Measurements from ENCODE around the gene RCE1.

Gene RCE1

GRCh38 chr11:66854231-66854661 lies 11.0 kb downstream of the RCE1 start:
- Histone ChIP-seq H3K27ac (no peak overlapping the region), H3K4me3 (no peak overlapping the region)
- DNase-seq (ENCODE audit: low spot score), result no peak
- TF ChIP-seq, protein P1, sequence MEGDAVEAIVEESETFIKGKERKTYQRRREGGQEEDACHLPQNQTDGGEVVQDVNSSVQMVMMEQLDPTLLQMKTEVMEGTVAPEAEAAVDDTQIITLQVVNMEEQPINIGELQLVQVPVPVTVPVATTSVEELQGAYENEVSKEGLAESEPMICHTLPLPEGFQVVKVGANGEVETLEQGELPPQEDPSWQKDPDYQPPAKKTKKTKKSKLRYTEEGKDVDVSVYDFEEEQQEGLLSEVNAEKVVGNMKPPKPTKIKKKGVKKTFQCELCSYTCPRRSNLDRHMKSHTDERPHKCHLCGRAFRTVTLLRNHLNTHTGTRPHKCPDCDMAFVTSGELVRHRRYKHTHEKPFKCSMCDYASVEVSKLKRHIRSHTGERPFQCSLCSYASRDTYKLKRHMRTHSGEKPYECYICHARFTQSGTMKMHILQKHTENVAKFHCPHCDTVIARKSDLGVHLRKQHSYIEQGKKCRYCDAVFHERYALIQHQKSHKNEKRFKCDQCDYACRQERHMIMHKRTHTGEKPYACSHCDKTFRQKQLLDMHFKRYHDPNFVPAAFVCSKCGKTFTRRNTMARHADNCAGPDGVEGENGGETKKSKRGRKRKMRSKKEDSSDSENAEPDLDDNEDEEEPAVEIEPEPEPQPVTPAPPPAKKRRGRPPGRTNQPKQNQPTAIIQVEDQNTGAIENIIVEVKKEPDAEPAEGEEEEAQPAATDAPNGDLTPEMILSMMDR (IDR thresholded peaks at IDR 0.05), result no peak

DNA sequence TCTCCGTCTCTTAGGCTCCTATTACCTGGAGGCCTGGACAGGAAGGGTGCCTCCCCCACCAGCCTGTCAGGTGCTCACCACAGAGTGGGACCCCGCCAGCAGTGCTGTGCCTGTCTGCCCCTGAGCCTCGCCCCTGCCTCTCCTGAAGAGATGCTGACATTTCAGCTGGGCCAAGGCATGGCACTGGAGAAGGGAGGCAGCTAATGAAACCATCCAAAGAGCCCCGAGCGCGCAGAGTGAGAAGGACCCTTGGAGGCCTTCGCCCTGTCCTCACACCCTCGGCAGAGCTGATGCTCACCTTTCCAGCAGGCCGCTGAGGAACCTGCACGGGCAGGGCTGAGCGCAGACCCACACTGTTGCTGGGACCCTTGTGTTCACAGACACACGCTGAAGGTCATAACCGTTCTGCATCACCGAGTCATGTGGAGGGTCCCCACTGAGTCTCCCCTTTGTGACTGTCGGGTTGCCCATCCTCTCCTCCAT lies 11.5 kb downstream of the RCE1 start:
- Histone ChIP-seq H3K27ac (no peak overlapping the region), H3K4me3 (no peak overlapping the region)
- no peak for DNase-seq (ENCODE audit: low spot score)
- TF ChIP-seq, protein P1 (IDR thresholded peaks at IDR 0.05), result no peak

DNA sequence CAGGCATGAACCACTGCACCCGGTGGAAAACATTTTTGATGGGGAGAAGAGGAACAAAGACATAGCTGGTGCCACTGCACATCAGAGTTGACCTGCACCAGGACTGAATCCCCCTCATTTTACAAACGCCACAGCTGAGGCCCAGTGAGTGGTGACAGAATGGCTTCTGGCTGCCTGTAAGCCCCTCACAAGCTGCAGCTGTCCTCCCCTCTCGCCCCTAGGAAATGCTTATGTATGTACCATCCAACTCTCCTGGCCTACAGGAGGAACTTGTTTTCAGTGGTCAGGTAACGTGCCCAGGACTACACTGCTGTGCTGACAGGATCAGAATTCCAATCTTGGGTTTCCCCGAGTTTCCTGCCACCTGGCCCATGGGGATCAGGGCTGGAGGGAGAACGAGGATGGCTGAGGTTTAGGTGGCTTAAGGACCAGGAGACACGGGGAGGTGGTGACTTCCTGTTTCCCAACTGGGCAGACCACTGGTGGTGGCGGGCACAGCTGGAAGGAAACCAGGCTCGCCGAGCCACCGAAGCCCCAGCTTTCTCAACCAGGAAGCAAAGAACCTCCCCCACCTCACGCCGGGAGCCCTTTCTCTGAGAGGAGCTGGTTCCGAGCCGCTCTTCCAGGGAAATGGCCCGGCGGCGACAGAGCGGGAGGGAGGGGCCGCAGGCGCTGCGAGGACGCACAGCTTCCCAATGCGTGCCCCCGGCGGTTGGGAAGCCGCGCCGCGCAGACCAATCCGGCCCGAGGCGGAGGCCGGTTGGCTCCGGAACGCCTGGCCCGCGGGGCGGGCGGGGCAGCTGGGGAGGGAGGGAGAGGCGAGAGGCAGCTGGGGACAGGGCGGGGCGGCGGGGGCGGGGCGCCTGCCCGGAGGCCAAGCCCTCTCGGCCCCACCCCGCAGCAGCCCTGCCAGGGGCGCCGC lies 12.6 kb downstream of the RCE1 start:
- TF ChIP-seq, protein P1 (IDR thresholded peaks at IDR 0.05), result no peak
- H3K27ac ChIP-seq, result peak overlapping the region; percentile 90 to 92

DNA sequence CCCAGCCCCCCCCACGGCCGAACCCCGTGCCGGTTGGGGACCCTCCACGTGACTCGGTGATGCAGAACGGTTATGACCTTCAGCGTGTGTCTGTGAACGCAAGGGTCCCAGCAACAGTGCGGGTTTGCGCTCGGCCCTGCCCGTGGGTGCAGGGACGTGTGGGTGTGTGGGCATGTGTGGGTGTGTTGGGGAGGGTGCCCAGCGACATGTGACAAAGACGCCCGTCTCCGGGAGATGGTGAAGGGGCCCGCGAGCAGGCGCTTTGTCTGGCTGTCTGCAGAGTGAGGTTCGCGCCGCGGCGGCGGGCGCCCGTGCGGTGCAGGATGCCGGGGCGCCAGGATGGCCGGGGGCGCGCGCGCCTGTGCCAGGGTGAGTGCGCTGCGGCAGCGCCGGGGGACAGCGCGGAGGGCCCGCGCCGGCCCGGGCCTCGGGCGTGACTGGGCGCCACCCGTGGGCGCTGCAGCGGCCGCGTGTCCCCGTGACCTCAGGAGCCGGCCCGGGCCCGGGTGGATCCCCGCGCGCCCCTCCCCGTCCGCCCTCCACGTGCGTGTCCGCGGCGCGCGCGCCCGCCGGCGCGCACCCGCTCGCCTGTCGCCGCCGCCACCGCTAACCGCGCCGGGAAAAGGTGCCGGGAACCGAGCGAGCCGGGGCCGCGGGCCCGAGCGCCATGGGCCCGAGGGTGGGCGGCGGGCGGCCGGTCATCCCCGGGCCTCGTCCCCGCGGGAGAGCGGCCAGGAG lies 13.4 kb downstream of the RCE1 start, which contains the start of gene LRFN4:
TSS of gene LRFN4 (plus strand) at position 569 of the 738 bp plus-strand sequence. CDS start 681 bp downstream, outside the sequence.
- TF ChIP-seq, protein P1 (IDR thresholded peaks at IDR 0.05), result no peak
- no peak for DNase-seq (ENCODE audit: low spot score)
- peak within 1 kb of the TSS; percentile 90 to 92 for H3K27ac ChIP-seq
- H3K4me3 ChIP-seq, result peak within 1 kb of the TSS; percentile 79

More for the DNA sequence above, 12.6 kb downstream of the RCE1 start:
- H3K4me3 ChIP-seq, result peak overlapping the region; percentile 79
- DNase-seq (ENCODE audit: low spot score), result peak; percentile 97

GRCh38 chr11:66857234-66857926 lies 14.1 kb downstream of the RCE1 start:
- Histone ChIP-seq H3K27ac (peak overlapping the region; percentile 55 to 92), H3K4me3 (peak overlapping the region; percentile 79)
- TF ChIP-seq, protein P1 (IDR thresholded peaks at IDR 0.05), result no peak
- DNase-seq (ENCODE audit: low spot score), result no peak

DNA sequence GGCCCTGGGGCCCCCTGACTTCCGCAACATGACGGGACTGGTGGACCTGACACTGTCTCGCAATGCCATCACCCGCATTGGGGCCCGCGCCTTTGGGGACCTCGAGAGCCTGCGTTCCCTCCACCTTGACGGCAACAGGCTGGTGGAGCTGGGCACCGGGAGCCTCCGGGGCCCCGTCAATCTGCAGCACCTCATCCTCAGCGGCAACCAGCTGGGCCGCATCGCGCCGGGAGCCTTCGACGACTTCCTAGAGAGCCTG lies 14.6 kb downstream of the RCE1 start:
- no peak overlapping the region for H3K4me3 ChIP-seq
- no peak for DNase-seq (ENCODE audit: low spot score)

More for the DNA sequence above, 14.6 kb downstream of the RCE1 start:
- H3K27ac ChIP-seq, result peak overlapping the region in 1 of 2 donors; percentile 92
- TF ChIP-seq, protein P1 (IDR thresholded peaks at IDR 0.05), result no peak

All from coronary artery (tissue), 2 donors.